ENCODE data around the gene TGFBR3.

Gene TGFBR3

GRCh38 chr1:91760512-91760911 is 125.4 kb downstream of the TGFBR3 start:
- no peak for TF ChIP-seq CTCF (IDR thresholded peaks at IDR 0.05; ENCODE audit: low read depth, low read length)
- in situ Hi-C loops (cut with HindIII; ENCODE audit: low sequenced_read_pairs): no loop called here
- H3K4me3 ChIP-seq (ENCODE audit: low read depth, low read length): no peak overlapping the region
- DNase-seq (ENCODE audit: low read depth, low spot score): no peak

- TF ChIP-seq CTCF (IDR thresholded peaks at IDR 0.05; ENCODE audit: low read depth, low read length): no peak
- H3K4me3 ChIP-seq (ENCODE audit: low read depth, low read length): no peak overlapping the region
- no peak for DNase-seq (ENCODE audit: low read depth, low spot score)
- in situ Hi-C loops (cut with HindIII; ENCODE audit: low sequenced_read_pairs): no loop called here
Measured at GRCh38 chr1:91759076-91759475, 126.9 kb downstream of the TGFBR3 start.

- no peak overlapping the region for H3K4me3 ChIP-seq (ENCODE audit: low read depth, low read length)
- no peak for DNase-seq (ENCODE audit: low read depth, low spot score)
- TF ChIP-seq CTCF (IDR thresholded peaks at IDR 0.05; ENCODE audit: low read depth, low read length): no peak
- in situ Hi-C loops (cut with HindIII; ENCODE audit: low sequenced_read_pairs): no loop called here
Measured at GRCh38 chr1:91757763-91758460, 128.0 kb downstream of the TGFBR3 start.

GRCh38 chr1:91755702-91756287 is 130.2 kb downstream of the TGFBR3 start:
- no peak for TF ChIP-seq CTCF (IDR thresholded peaks at IDR 0.05; ENCODE audit: low read depth, low read length)
- DNase-seq (ENCODE audit: low read depth, low spot score): no peak
- in situ Hi-C loops (cut with HindIII; ENCODE audit: low sequenced_read_pairs): no loop called here
- H3K4me3 ChIP-seq (ENCODE audit: low read depth, low read length): no peak overlapping the region

GRCh38 chr1:91754816-91755580 is 131.0 kb downstream of the TGFBR3 start:
- in situ Hi-C loops (cut with HindIII; ENCODE audit: low sequenced_read_pairs): no loop called here
- TF ChIP-seq CTCF (IDR thresholded peaks at IDR 0.05; ENCODE audit: low read depth, low read length): no peak
- no peak for DNase-seq (ENCODE audit: low read depth, low spot score)
- H3K4me3 ChIP-seq (ENCODE audit: low read depth, low read length): no peak overlapping the region

GRCh38 chr1:91754348-91754747 is 131.6 kb downstream of the TGFBR3 start:
- in situ Hi-C loops (cut with HindIII; ENCODE audit: low sequenced_read_pairs): no loop called here
- no peak overlapping the region for H3K4me3 ChIP-seq (ENCODE audit: low read depth, low read length)
- peak; percentile 34 for DNase-seq (ENCODE audit: low read depth, low spot score)
- TF ChIP-seq CTCF (IDR thresholded peaks at IDR 0.05; ENCODE audit: low read depth, low read length): no peak
